Motor neuron (in vitro differentiated cells): Measurements from ENCODE around the gene TERT. TPM values are rescaled to one million over a fixed set of nuclear protein-coding genes. Genes with fewer than 3 reads are reported as not detected.

Experiments used
- ATAC-seq, 8 experiments: fragments of 200-7000 bp; cut with Tn5 transposase; replicated peaks in 6 of 8; 2 replicates each; pipeline ENCODE4 v1.8.0; 2021; ENCODE audit warnings: mild to moderate bottlenecking in 8 of 8, moderate library complexity in 8 of 8
- H3K27ac ChIP-seq, 2 donors: fragments of 250-450 bp; sonication (Bioruptor Pico); 2 replicates each; pipeline ENCODE4 v1.9.0; 2021; ENCODE audit warnings: antibody characterized with exemption in 2 of 2, mild to moderate bottlenecking in 2 of 2, moderate library complexity in 1 of 2
- H3K4me1 ChIP-seq, 2 donors: fragments of 250-450 bp; sonication (Bioruptor Pico); replicated peaks in 1 of 2; 2 replicates each; pipeline ENCODE4 v1.6.1; 2021; ENCODE audit warnings: antibody characterized with exemption in 2 of 2, mild to moderate bottlenecking in 2 of 2, moderate library complexity in 1 of 2
- H3K4me3 ChIP-seq, 5 donors: fragments of 250-450 bp; sonication (Bioruptor Pico); 2 replicates each; pipeline ENCODE4 v1.9.0; 2021; ENCODE audit warnings: antibody characterized with exemption in 5 of 5, mild to moderate bottlenecking in 5 of 5, moderate library complexity in 4 of 5
- WGBS, 10 experiments: fragments of 450-650 bp; shearing (Covaris generic); methylation state at CpG; one replicate each; pipeline ENCODE4 v1.0.0; 2022; 5-methylcytosine and 5-hydroxymethylcytosine counted together
- in situ Hi-C, 9 experiments: fragments of 400-800 bp; cut with MboI; loops; one replicate each; pipeline ENCODE4 v1.15.0; 2021; ENCODE audit warnings: low sequenced_read_pairs in 9 of 9, low pct_unique_long_range_greater_than_20kb in 2 of 9; ENCODE audit not compliant: unreplicated experiment in 9 of 9
- total RNA-seq, 8 experiments: library from RNA; unstranded; fragments of 300-600 nt; gene quantifications; 2 replicates each; pipeline versions ENCODE4 v1.2.3 to v1.2.4, GENCODE V29; 2022

The TERT gene
- total RNA-seq, 8 experiments from 2014 or later, result 0.05 to 6.3 (median 0.38) TPM; not detected in 1

GRCh38 chr5:1311439-1312055 lies 16.7 kb upstream of the TERT start:
- Histone ChIP-seq H3K27ac (no peak overlapping the region), H3K4me3 (no peak overlapping the region), H3K4me1 (no peaks in the 10 kb centered on the region)
- 70 to 88% (median 85%) methylated on average over 2 to 8 of the region's 15 CpGs; no CpG with 5 or more reads in 6 of the 10 experiments for WGBS, 10 experiments
- no peak for ATAC-seq
- in situ Hi-C loops, result no loop called here

- Histone ChIP-seq H3K4me3 (no peak overlapping the region), H3K4me1 (no peaks in the 10 kb centered on the region), H3K27ac (no peak overlapping the region)
- in situ Hi-C loops, result no loop called here
- no peak for ATAC-seq
- 43 to 100% (median 83%) methylated on average over 1 to 7 of the region's 7 CpGs; no CpG with 5 or more reads in 3 of the 10 experiments for WGBS, 10 experiments
Measured at GRCh38 chr5:1310118-1310517, 15.2 kb upstream of the TERT start.

GRCh38 chr5:1304033-1304432 lies 9.2 kb upstream of the TERT start:
- no peak for ATAC-seq
- 11 to 82% (median 20%) methylated on average over 1 to 2 of the region's 2 CpGs; no CpG with 5 or more reads in 2 of the 10 experiments for WGBS, 10 experiments
- Histone ChIP-seq H3K4me1 (no peaks in the 10 kb centered on the region), H3K4me3 (no peak overlapping the region), H3K27ac (no peak overlapping the region)
- in situ Hi-C loops, result no loop called here

- no peak overlapping the region for H3K4me3 ChIP-seq
- no peaks in the 10 kb centered on the region for H3K4me1 ChIP-seq
- in situ Hi-C loops, result no loop called here
- WGBS, 10 experiments, result 20 to 100% (median 80%) methylated on average over 1 to 2 of the region's 2 CpGs; no CpG with 5 or more reads in 2 of the 10 experiments
- ATAC-seq, result no peak
- H3K27ac ChIP-seq, result no peak overlapping the region
Measured at GRCh38 chr5:1302258-1302657, 7.4 kb upstream of the TERT start.

- 33 to 100% (median 82%) methylated on average over 1 to 13 of the region's 20 CpGs; no CpG with 5 or more reads in 2 of the 10 experiments for WGBS, 10 experiments
Measured at GRCh38 chr5:1300581-1301083, 5.8 kb upstream of the TERT start.

GRCh38 chr5:1299961-1300360 lies 5.1 kb upstream of the TERT start:
- WGBS, 10 experiments, result 40 to 83% (median 78%) methylated on average over 1 to 13 of the region's 17 CpGs; no CpG with 5 or more reads in 6 of the 10 experiments
- Histone ChIP-seq H3K4me1 (no peaks in the 10 kb centered on the region), H3K4me3 (no peak overlapping the region), H3K27ac (no peak overlapping the region)
- no peak for ATAC-seq
- in situ Hi-C loops, result no loop called here

More at GRCh38 chr5:1300581-1301083, 5.8 kb upstream of the TERT start:
- no peak overlapping the region for H3K27ac ChIP-seq
- H3K4me3 ChIP-seq, result no peak overlapping the region
- in situ Hi-C loops, result no loop called here
- ATAC-seq, result no peak
- H3K4me1 ChIP-seq, result no peaks in the 10 kb centered on the region

DNA sequence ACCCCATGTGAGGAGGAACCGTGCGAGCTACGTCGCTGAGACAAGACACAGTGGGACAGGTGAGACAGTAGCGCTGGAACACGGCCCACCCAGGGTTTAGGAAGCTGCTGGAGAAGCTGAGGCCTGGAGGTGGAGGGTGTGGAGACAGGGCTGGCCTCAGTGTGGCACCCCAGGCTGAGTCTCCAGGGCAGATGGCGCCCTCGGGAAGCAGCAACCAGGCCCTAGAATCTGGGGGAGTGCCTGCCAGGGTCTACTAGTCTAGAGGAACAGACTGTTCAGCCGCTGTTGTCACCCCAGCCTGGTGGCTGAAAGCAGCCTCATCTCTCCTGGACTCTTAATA lies 4.6 kb upstream of the TERT start:
- WGBS, 10 experiments, result 0 to 100% (median 94%) methylated on average over 1 to 6 of the region's 9 CpGs; no CpG with 5 or more reads in 5 of the 10 experiments
- no peak overlapping the region for H3K27ac ChIP-seq
- H3K4me3 ChIP-seq, result no peak overlapping the region
- in situ Hi-C loops, result no loop called here
- ATAC-seq, result no peak
- no peaks in the 10 kb centered on the region for H3K4me1 ChIP-seq

GRCh38 chr5:1298723-1299510 lies 4.0 kb upstream of the TERT start:
- Histone ChIP-seq H3K27ac (no peak overlapping the region), H3K4me1 (no peaks in the 10 kb centered on the region), H3K4me3 (no peak overlapping the region)
- 60 to 95% (median 79%) methylated on average over 1 to 13 of the region's 33 CpGs; no CpG with 5 or more reads in 5 of the 10 experiments for WGBS, 10 experiments
- no peak for ATAC-seq
- in situ Hi-C loops, result no loop called here

DNA sequence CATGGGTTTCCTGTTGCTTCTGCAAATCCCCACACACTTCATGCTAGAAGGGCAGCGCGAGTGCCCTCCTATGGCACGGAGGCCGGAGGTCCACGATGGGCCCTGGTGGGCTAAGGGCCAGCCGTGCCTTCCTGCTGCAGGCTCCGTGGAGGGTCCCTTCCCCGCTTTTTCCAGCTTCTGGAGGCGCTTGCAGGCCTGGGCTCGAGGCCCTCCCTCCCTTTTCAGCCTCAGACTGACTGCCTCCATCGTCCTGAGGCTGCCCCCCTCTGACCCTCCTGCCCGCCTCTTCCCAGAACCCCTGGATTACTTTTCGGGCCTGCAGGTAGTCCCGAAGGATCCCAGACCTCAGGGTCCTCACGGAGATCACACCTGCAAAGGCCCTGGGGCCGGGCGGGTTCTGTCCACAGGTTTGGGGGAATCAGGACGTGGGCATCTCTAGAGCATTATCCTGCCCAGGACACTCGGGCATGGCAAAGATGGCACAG lies 3.2 kb upstream of the TERT start:
- Histone ChIP-seq H3K4me1 (no peaks in the 10 kb centered on the region), H3K27ac (no peak overlapping the region), H3K4me3 (no peak overlapping the region)
- in situ Hi-C loops, result no loop called here
- no peak for ATAC-seq
- WGBS, 10 experiments, result 72 to 80% methylated on average over 7 to 9 of the region's 19 CpGs; no CpG with 5 or more reads in 8 of the 10 experiments

DNA sequence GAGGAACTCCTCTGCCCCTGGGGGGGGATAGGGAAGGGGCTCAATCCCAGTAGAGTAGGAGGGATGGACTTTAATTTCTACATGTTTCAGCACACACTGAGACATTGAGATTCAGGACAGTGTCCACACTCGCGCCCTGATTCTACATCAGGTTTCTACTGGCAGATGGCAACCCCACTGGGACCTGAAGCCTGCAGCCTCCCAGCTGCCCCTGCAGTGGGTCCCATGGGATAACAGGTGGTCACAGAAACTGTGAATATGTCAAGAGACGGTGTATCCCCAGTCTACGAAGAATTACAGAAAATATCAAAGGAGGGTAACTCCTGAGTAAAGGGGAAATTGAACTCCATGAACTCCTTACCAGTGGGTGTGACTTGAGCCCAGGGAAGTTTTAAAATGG lies 2.4 kb upstream of the TERT start:
- no peak overlapping the region for H3K4me3 ChIP-seq
- H3K4me1 ChIP-seq, result no peaks in the 10 kb centered on the region
- ATAC-seq, result no peak
- in situ Hi-C loops, result no loop called here
- no peak overlapping the region for H3K27ac ChIP-seq
- WGBS, 10 experiments, result 68 to 100% (median 84%) methylated on average over 2 to 4 of the region's 4 CpGs; no CpG with 5 or more reads in 4 of the 10 experiments

DNA sequence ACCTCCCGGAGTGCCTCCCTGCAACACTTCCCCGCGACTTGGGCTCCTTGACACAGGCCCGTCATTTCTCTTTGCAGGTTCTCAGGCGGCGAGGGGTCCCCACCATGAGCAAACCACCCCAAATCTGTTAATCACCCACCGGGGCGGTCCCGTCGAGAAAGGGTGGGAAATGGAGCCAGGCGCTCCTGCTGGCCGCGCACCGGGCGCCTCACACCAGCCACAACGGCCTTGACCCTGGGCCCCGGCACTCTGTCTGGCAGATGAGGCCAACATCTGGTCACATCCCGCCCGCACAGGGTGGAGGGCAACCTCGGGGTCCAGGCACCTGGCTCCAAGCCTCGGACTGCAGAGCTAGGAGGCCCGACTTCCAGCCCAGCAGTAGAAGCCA lies 776 bp upstream of the TERT start:
- H3K4me3 ChIP-seq, result no peak overlapping the region
- WGBS, 10 experiments, result 48 to 71% (median 64%) methylated on average over 5 to 13 of the region's 22 CpGs; no CpG with 5 or more reads in 7 of the 10 experiments
- H3K4me1 ChIP-seq, result no peaks in the 10 kb centered on the region
- H3K27ac ChIP-seq, result no peak overlapping the region
- in situ Hi-C loops, result no loop called here
- no peak for ATAC-seq

DNA sequence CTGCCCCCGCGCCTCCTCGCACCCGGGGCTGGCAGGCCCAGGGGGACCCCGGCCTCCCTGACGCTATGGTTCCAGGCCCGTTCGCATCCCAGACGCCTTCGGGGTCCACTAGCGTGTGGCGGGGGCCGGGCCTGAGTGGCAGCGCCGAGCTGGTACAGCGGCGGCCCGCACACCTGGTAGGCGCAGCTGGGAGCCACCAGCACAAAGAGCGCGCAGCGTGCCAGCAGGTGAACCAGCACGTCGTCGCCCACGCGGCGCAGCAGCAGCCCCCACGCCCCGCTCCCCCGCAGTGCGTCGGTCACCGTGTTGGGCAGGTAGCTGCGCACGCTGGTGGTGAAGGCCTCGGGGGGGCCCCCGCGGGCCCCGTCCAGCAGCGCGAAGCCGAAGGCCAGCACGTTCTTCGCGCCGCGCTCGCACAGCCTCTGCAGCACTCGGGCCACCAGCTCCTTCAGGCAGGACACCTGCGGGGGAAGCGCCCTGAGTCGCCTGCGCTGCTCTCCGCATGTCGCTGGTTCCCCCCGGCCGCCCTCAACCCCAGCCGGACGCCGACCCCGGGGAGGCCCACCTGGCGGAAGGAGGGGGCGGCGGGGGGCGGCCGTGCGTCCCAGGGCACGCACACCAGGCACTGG lies 548 bp downstream of the TERT start:
- in situ Hi-C loops, result no loop called here
- no peaks in the 10 kb centered on the region for H3K4me1 ChIP-seq
- peak overlapping the region; percentile 21 to 25 (median 22) for H3K4me3 ChIP-seq
- WGBS, 10 experiments, result 29 to 30% methylated on average over 6 to 10 of the region's 69 CpGs; no CpG with 5 or more reads in 8 of the 10 experiments
- no peak overlapping the region for H3K27ac ChIP-seq
- peak in 3 of 8 experiments; percentile 6 to 35 (median 24) for ATAC-seq
